HepG2 (cell line): Measurements from ENCODE around the gene GK. TPM values are rescaled to one million over a fixed set of nuclear protein-coding genes. Genes with fewer than 3 reads are reported as not detected.

Experiments
- ATAC-seq: fragments of 200-7000 bp; cut with Tn5 transposase; 3 replicates; pipeline ENCODE4 v1.9.1; 2020; ENCODE audit warnings: mild to moderate bottlenecking, moderate library complexity
- BruUV-seq: library from RNA; stranded (reverse); fragments of 400-500 nt; replicated peaks from 2 replicates; lab custom pipeline; 2021; lab: Mats Ljungman, UMichigan
- CTCF ChIA-PET: fragments of 300-600 bp; formaldehyde crosslinking; extraction: SDS; loops from one replicate; lab custom pipeline; 2021; ENCODE audit warnings: low total read pairs, inconsistent platforms, low intra/inter-chr PET ratio; lab: Yijun Ruan, JAX
- POLR2A ChIA-PET: fragments of 350-600 bp; sonication (Branson Sonifier 250); formaldehyde crosslinking; loops from one replicate; lab custom pipeline; 2020; ENCODE audit warnings: antibody characterized with exemption, inconsistent platforms; lab: Yijun Ruan, JAX
- DNase-seq: peaks from one replicate; pipeline ENCODE4 v3.0.0-alpha.2; 2015; ENCODE audit warnings: low spot score
- FAIRE-seq: peaks from 3 replicates; lab custom pipeline; 2011; peaks lifted over from hg19 to GRCh38; lab: Jason Lieb, UNC
- H2AFZ ChIP-seq: one replicate; pipeline ENCODE4 v1.6.1; 2011; ENCODE audit warnings: low read length, inconsistent platforms
- H3K27ac ChIP-seq: fragments of 300-600 bp; 3 replicates; pipeline ENCODE4 v1.8.0; 2011; ENCODE audit warnings: mixed run types, mild to moderate bottlenecking, mixed read lengths, low read length, inconsistent platforms; ENCODE audit not compliant: insufficient read depth; ENCODE audit errors: extremely low read length
- H3K27me3 ChIP-seq, 2 experiments: fragments of 200-600 bp in 1 of 2; 2 replicates in 1 of 2; 3 replicates in 1 of 2; pipeline versions ENCODE4 v1.6.0 to v1.8.0; 2011; ENCODE audit warnings: low read length in 2 of 2, mild to moderate bottlenecking in 2 of 2, moderate library complexity in 2 of 2, inconsistent platforms in 1 of 2; ENCODE audit not compliant: insufficient read depth in 2 of 2, control insufficient read depth in 1 of 2
- H3K36me3 ChIP-seq, 2 experiments: fragments of 200-600 bp in 1 of 2; replicated peaks in 1 of 2; 2 replicates in 1 of 2; 3 replicates in 1 of 2; pipeline versions ENCODE4 v1.5.1 to v1.8.0; 2011; ENCODE audit warnings: low read length in 2 of 2, inconsistent platforms in 1 of 2; ENCODE audit not compliant: insufficient read depth in 2 of 2, control insufficient read depth in 1 of 2
- H3K4me1 ChIP-seq: 2 replicates; pipeline ENCODE4 v1.5.1; 2012; ENCODE audit warnings: low read length, inconsistent platforms; ENCODE audit not compliant: insufficient read depth
- H3K4me2 ChIP-seq: 2 replicates; pipeline ENCODE4 v1.6.0; 2011; ENCODE audit warnings: low read depth, low read length, inconsistent platforms
- H3K4me3 ChIP-seq, 3 experiments: fragments of 200-600 bp in 1 of 3; sonication (generic), shearing (Covaris generic) in 1 of 3; replicated peaks in 1 of 3; 2 replicates each; pipeline ENCODE4 v1.5.1; 2011 to 2016; ENCODE audit warnings: low read length in 3 of 3, inconsistent platforms in 2 of 3, low read depth in 2 of 3, mild to moderate bottlenecking in 2 of 3, control low read depth in 1 of 3, mixed read lengths in 1 of 3; ENCODE audit not compliant: insufficient read depth in 1 of 3
- H3K79me2 ChIP-seq: one replicate; pipeline ENCODE4 v1.6.1; 2011; ENCODE audit warnings: low read length, inconsistent platforms; ENCODE audit not compliant: insufficient read depth
- H3K9ac ChIP-seq: 2 replicates; pipeline ENCODE4 v1.6.0; 2011; ENCODE audit warnings: mild to moderate bottlenecking, low read depth, low read length, inconsistent platforms; ENCODE audit not compliant: insufficient read depth
- H3K9me3 ChIP-seq: 2 replicates; pipeline ENCODE4 v1.5.1; 2012; ENCODE audit warnings: mild to moderate bottlenecking, low read length
- H4K20me1 ChIP-seq: 2 replicates; pipeline ENCODE4 v1.6.0; 2011; ENCODE audit warnings: inconsistent platforms, mild to moderate bottlenecking, low read length, moderate library complexity; ENCODE audit not compliant: insufficient read depth
- ASH2L ChIP-seq: fragments of 300-600, 200-600 bp; sonication (generic); IDR thresholded peaks from 2 replicates; pipeline ENCODE4 v1.7.0; 2017; ENCODE audit warnings: low read depth, mild to moderate bottlenecking, moderate library complexity, mixed read lengths, low read length; ENCODE audit not compliant: insufficient read length
- ATF7 ChIP-seq, 2 experiments: fragments of 450-650 bp in 1 of 2; sonication (generic) in 1 of 2; formaldehyde crosslinking in 1 of 2; IDR thresholded peaks; 2 replicates each; pipeline versions ENCODE4 v1.4.0 to v1.6.1; 2016 to 2020; ENCODE audit warnings: antibody characterized with exemption in 1 of 2, mild to moderate bottlenecking in 1 of 2, missing genetic modification reagents in 1 of 2
- BCL6 ChIP-seq: IDR thresholded peaks from 2 replicates; pipeline ENCODE4 v1.6.1; 2016; ENCODE audit warnings: missing genetic modification reagents, missing compliant biosample characterization
- IRF2 ChIP-seq: IDR thresholded peaks from 2 replicates; pipeline ENCODE4 v1.6.1; 2018; ENCODE audit warnings: missing genetic modification reagents, missing compliant biosample characterization
- KDM5B ChIP-seq: sonication (generic); formaldehyde crosslinking; IDR thresholded peaks from 2 replicates; pipeline ENCODE4 v1.4.0; 2020; ENCODE audit warnings: missing genetic modification reagents, mild to moderate bottlenecking, borderline replicate concordance
- MIER3 ChIP-seq: IDR thresholded peaks from 2 replicates; pipeline ENCODE4 v1.6.1; 2016; ENCODE audit warnings: missing compliant biosample characterization, borderline replicate concordance
- POGZ ChIP-seq: sonication (generic); formaldehyde crosslinking; IDR thresholded peaks from 2 replicates; pipeline ENCODE4 v1.4.0; 2020; ENCODE audit warnings: mild to moderate bottlenecking, missing genetic modification reagents
- POLR2G ChIP-seq: fragments of 200-400 bp; formaldehyde crosslinking; IDR thresholded peaks from 2 replicates; pipeline ENCODE4 v1.6.1; 2018; ENCODE audit warnings: mild to moderate bottlenecking, low read depth, low read length, moderate library complexity
- RBFOX2 ChIP-seq: fragments of 200-400 bp; formaldehyde crosslinking; IDR thresholded peaks from 2 replicates; pipeline ENCODE4 v1.6.1; 2017; ENCODE audit warnings: low read depth, mild to moderate bottlenecking, low read length
- TCF12 ChIP-seq, 2 experiments: fragments of 450-650 bp in 1 of 2; sonication (generic) in 1 of 2; formaldehyde crosslinking in 1 of 2; IDR thresholded peaks; 2 replicates each; pipeline versions ENCODE4 v1.6.1 to v1.8.0; 2017 to 2022; ENCODE audit warnings: antibody characterized with exemption in 1 of 2, mild to moderate bottlenecking in 1 of 2, missing genetic modification reagents in 1 of 2, moderate library complexity in 1 of 2
- WGBS: methylation state at CpG from one replicate; pipeline ENCODE4 v1.1.6; 2017; ENCODE audit warnings: low lambda C conversion rate; 5-methylcytosine and 5-hydroxymethylcytosine counted together
- in situ Hi-C: cut with HindIII; loops from 2 replicates; pipeline ENCODE4 v1.10.0; 2017; ENCODE audit warnings: low pct_unique_long_range_greater_than_20kb; ENCODE audit not compliant: extremely low pct_ligation_motif_present
- intact Hi-C: fragments of 100-400 bp; cut with micrococcal nuclease; formaldehyde crosslinking; loops from one replicate; pipeline ENCODE4 v1.10.0; 2022; ENCODE audit not compliant: unreplicated experiment
- polyA plus RNA-seq, 8 experiments: library from polyadenylated mRNA; depleted of rRNA in 3 of 8; stranded (reverse) in 7 of 8; unstranded in 1 of 8; fragments of >200 nt; fragmentation: Illumina TruSeq in 4 of 8; extraction: Trizol in 4 of 8; gene quantifications; 2 replicates each; pipeline versions ENCODE4 v1.2.1 to v1.2.3, GENCODE V29; 2011 to 2016; ENCODE audit warnings: low read depth in 4 of 8, missing spikeins in 1 of 8, mixed read lengths in 1 of 8; ENCODE audit not compliant: insufficient read depth in 1 of 8
- total RNA-seq, 5 experiments: library from RNA; depleted of rRNA; stranded (reverse); fragments of >200 nt; fragmentation: Illumina TruSeq; extraction: Trizol; gene quantifications; 2 replicates each; pipeline ENCODE4 v1.2.3, GENCODE V29; 2016; ENCODE audit warnings: low read depth in 1 of 5
- TF ChIP-seq, protein P1 (sequence below): IDR thresholded peaks from 2 replicates; pipeline ENCODE4 v1.6.1; 2018; ENCODE audit warnings: missing genetic modification reagents, mild to moderate bottlenecking, missing compliant biosample characterization
- TF ChIP-seq, protein P2 (sequence below): sonication (generic); formaldehyde crosslinking; IDR thresholded peaks from 2 replicates; pipeline ENCODE4 v1.4.0; 2020; ENCODE audit warnings: missing genetic modification reagents
- TF ChIP-seq, protein P3 (sequence below), 2 experiments: sonication (generic) in 1 of 2; formaldehyde crosslinking in 1 of 2; IDR thresholded peaks; 2 replicates each; pipeline versions ENCODE4 v1.4.0 to v1.6.1; 2016 to 2020; ENCODE audit warnings: borderline replicate concordance in 1 of 2, low read depth in 1 of 2, mild to moderate bottlenecking in 1 of 2, missing genetic modification reagents in 1 of 2

GK gene
- total and polyA plus RNA-seq, 2 of the 13 experiments (the other 11 are each of a cell fraction or from before 2014, with no cell fraction given): 64.2 to 265 TPM

DNA sequence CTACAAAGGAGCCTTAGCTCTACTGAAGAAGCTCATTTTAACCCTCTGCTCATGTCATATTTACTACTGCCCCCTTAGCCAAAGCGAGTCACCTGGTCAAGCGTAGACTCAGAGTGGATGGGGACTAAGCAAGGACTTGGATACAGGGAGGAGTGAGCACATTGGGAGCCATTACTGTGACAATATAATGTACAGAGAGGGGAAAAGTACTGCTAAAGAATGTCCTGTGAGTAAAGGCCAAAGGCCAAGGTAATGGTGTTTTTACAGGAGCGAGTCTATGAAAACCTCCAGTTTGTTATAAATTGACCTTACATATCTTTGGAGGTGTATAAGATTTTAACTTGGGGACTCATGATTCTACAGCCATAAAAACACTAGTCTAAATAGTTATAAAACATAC, 10.6 kb upstream of the GK start (continued):
- peak; percentile 51 for TF ChIP-seq RBFOX2

DNA sequence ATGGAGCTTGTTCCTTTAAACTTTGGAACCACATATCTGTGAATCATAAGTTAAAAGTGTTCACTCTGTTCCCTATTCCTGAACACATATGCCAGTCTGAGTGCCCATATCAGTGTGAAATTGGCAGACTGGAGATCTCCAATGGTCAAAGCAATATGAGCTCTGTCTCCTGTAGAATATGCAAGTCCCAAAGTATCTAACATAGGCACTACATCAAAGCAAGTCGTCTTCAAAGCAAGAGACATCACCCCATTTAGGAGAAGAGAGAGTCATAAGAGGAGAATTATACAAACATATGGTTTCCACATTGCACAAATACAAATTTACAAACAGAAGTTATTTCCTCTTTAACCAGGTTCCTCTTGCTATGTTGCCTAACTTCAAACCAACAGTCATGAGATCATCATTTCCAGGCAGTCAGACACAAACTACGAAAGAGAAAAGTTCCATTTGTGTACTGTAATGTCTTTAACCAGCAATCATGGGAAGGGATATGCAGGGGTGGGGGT, 9.9 kb upstream of the GK start:
- Histone ChIP-seq H3K27me3 (no peaks in the 10 kb centered on the region), H3K4me2 (peak overlapping the region; percentile 65), H4K20me1 (no peaks in the 10 kb centered on the region), H3K4me3 (peak overlapping the region in 2 of 3 experiments; percentile 7 to 37; a peak in 3 of 6 replicates), H3K27ac (peak overlapping the region; percentile 97), H3K36me3 (no peaks in the 10 kb centered on the region), H3K4me1 (peaks cover 77% of the 10 kb centered on the region), H3K9me3 (no peaks in the 10 kb centered on the region), H3K9ac (peak overlapping the region; percentile 76), H2AFZ (no peak overlapping the region), H3K79me2 (no peaks in the 10 kb centered on the region)
- intact Hi-C loops: no loop called here
- CTCF ChIA-PET: no interaction called here
- 0% methylated on average over 2 of the region's 2 CpGs for WGBS
- peak; percentile 87 for DNase-seq
- peak; percentile 59 for FAIRE-seq
- peak; percentile 84 for ATAC-seq
- POLR2A ChIA-PET: interaction anchor here (0.9 to 2.7 kb wide), 8 partner anchors 8 to 88 kb away, joined by 3 to 37 read pairs (median 6); partner anchors contain the start of gene GK
- in situ Hi-C loops: no loop called here
- no TSS peak for BruUV-seq
- TF ChIP-seq, protein P1, sequence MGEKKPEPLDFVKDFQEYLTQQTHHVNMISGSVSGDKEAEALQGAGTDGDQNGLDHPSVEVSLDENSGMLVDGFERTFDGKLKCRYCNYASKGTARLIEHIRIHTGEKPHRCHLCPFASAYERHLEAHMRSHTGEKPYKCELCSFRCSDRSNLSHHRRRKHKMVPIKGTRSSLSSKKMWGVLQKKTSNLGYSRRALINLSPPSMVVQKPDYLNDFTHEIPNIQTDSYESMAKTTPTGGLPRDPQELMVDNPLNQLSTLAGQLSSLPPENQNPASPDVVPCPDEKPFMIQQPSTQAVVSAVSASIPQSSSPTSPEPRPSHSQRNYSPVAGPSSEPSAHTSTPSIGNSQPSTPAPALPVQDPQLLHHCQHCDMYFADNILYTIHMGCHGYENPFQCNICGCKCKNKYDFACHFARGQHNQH (CRISPR knock-in tag): 0 out of 2 replicates have a peak, but pooled peaks have one; percentile 25
- TF ChIP-seq, protein P2, sequence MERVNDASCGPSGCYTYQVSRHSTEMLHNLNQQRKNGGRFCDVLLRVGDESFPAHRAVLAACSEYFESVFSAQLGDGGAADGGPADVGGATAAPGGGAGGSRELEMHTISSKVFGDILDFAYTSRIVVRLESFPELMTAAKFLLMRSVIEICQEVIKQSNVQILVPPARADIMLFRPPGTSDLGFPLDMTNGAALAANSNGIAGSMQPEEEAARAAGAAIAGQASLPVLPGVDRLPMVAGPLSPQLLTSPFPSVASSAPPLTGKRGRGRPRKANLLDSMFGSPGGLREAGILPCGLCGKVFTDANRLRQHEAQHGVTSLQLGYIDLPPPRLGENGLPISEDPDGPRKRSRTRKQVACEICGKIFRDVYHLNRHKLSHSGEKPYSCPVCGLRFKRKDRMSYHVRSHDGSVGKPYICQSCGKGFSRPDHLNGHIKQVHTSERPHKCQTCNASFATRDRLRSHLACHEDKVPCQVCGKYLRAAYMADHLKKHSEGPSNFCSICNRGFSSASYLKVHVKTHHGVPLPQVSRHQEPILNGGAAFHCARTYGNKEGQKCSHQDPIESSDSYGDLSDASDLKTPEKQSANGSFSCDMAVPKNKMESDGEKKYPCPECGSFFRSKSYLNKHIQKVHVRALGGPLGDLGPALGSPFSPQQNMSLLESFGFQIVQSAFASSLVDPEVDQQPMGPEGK (CRISPR knock-in tag): peak; percentile 32; the same call in 1 of the 2 replicates
- TF ChIP-seq BCL6 (CRISPR knock-in tag): peak; percentile 87
- TF ChIP-seq POLR2G: peak; percentile 39; the same call in 1 of the 2 replicates
- TF ChIP-seq, protein P3, sequence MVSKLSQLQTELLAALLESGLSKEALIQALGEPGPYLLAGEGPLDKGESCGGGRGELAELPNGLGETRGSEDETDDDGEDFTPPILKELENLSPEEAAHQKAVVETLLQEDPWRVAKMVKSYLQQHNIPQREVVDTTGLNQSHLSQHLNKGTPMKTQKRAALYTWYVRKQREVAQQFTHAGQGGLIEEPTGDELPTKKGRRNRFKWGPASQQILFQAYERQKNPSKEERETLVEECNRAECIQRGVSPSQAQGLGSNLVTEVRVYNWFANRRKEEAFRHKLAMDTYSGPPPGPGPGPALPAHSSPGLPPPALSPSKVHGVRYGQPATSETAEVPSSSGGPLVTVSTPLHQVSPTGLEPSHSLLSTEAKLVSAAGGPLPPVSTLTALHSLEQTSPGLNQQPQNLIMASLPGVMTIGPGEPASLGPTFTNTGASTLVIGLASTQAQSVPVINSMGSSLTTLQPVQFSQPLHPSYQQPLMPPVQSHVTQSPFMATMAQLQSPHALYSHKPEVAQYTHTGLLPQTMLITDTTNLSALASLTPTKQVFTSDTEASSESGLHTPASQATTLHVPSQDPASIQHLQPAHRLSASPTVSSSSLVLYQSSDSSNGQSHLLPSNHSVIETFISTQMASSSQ (IDR thresholded peaks at IDR 0.05; ENCODE audit: low read depth): peak; percentile 71
- TF ChIP-seq, protein P3 (CRISPR knock-in tag; IDR thresholded peaks at IDR 0.05; ENCODE audit: borderline replicate concordance): peak; percentile 52; the same call in 1 of the 2 replicates
- TF ChIP-seq ATF7 (IDR thresholded peaks at IDR 0.05): peak; percentile 62
- TF ChIP-seq ATF7 (CRISPR knock-in tag; IDR thresholded peaks at IDR 0.05): peak; percentile 35; the same call in 1 of the 2 replicates
- no peak for TF ChIP-seq KDM5B (CRISPR knock-in tag)
- TF ChIP-seq TCF12 (IDR thresholded peaks at IDR 0.05): no peak
- TF ChIP-seq TCF12 (CRISPR knock-in tag; IDR thresholded peaks at IDR 0.05): 0 out of 2 replicates have a peak, but pooled peaks have one; percentile 29
- TF ChIP-seq IRF2 (CRISPR knock-in tag): 0 out of 2 replicates have a peak, but pooled peaks have one; percentile 20
- TF ChIP-seq POGZ (CRISPR knock-in tag): peak; percentile 40; the same call in 1 of the 2 replicates
- TF ChIP-seq ASH2L: peak; percentile 60
- TF ChIP-seq MIER3 (CRISPR knock-in tag): 0 out of 2 replicates have a peak, but pooled peaks have one; percentile 69
